ENCODE results near the gene ZNF428. TPM values are rescaled to one million over a fixed set of nuclear protein-coding genes. Genes with fewer than 3 reads are reported as not detected.

Gene ZNF428
- total RNA-seq: 10 to 100 TPM; 42.6 to 49.9 TPM
- 10 to 100 TPM; 27.9 to 95.3 TPM for polyA plus RNA-seq
- long read RNA-seq, donor 1, transcript ZNF428-201 (3 exons, 1,412 nt): major isoform, 73 of 85 reads
- long read RNA-seq, donor 1, partial matches to known transcripts: 11 of 85 reads
- long read RNA-seq, donor 1, other reads (novel, unspliced or antisense): 0 of 85 reads
- long read RNA-seq, donor 2, transcript ZNF428-201 (3 exons, 1,412 nt): major isoform, 54 of 66 reads
- long read RNA-seq, donor 2, partial matches to known transcripts: 10 of 66 reads
- long read RNA-seq, donor 2, other reads (novel, unspliced or antisense): 0 of 66 reads
- long read RNA-seq, donor 3, transcript ZNF428-201 (3 exons, 1,412 nt): major isoform, 45 of 50 reads
- long read RNA-seq, donor 3, partial matches to known transcripts: 5 of 50 reads
- long read RNA-seq, donor 3, other reads (novel, unspliced or antisense): 0 of 50 reads
- long read RNA-seq, donor 4, transcript ZNF428-201 (3 exons, 1,412 nt): major isoform, 48 of 60 reads
- long read RNA-seq, donor 4, partial matches to known transcripts: 12 of 60 reads
- long read RNA-seq, donor 4, other reads (novel, unspliced or antisense): 0 of 60 reads
- long read RNA-seq, donor 5, transcript ZNF428-201 (3 exons, 1,412 nt): major isoform, 104 of 120 reads
- long read RNA-seq, donor 5, partial matches to known transcripts: 13 of 120 reads
- long read RNA-seq, donor 5, other reads (novel, unspliced or antisense): 0 of 120 reads

- peaks cover 0 to 15% (median 2%) of the 10 kb centered on the region in 5 donors for H3K4me1 ChIP-seq (ENCODE audit: control insufficient read depth in 5 of 5, insufficient read depth in 5 of 5, low read length in 5 of 5)
- peak; percentile 94 to 97 (median 96) for DNase-seq
- peak within 1 kb of the TSS; percentile 87 for H3K4me3 ChIP-seq
- TF ChIP-seq CTCF (IDR thresholded peaks at IDR 0.05; ENCODE audit: control extremely low read depth, extremely low read depth): no peak
- WGBS, 2 donors: 0% methylated on average over 67 to 81 of the region's 81 CpGs
- H3K9me3 ChIP-seq (ENCODE audit: control insufficient read depth in 4 of 4, insufficient read depth in 3 of 4, low read length in 3 of 4): peaks cover 0 to 1% (median 0%) of the 10 kb centered on the region in 4 donors
- H3K27ac ChIP-seq (ENCODE audit: low read depth in 1 of 2, low read length in 1 of 2): peak within 1 kb of the TSS; percentile 97 to 99
- H3K36me3 ChIP-seq (ENCODE audit: control insufficient read depth in 4 of 4, insufficient read depth in 4 of 4, low read length in 4 of 4): no peaks in the 10 kb centered on the region
- H3K9ac ChIP-seq (ENCODE audit: insufficient read depth in 1 of 2, low read length in 2 of 2): peak within 1 kb of the TSS; percentile 67 to 82
- peak; percentile 96 for ATAC-seq (ENCODE audit: insufficient read depth, low FRiP score)
- H3K27me3 ChIP-seq (ENCODE audit: control insufficient read depth in 3 of 3, insufficient read depth in 3 of 3, low read length in 2 of 3): no peaks in the 10 kb centered on the region
Observed at GRCh38 chr19:43619262-43620060, at the start of gene ZNF428. Gene ZNF428, minus strand, starts transcription at chr19:43619629. Its CDS starts 5,325 bp downstream, at chr19:43614304.

- 1% methylated on average over 44 of the region's 44 CpGs for WGBS, 2 donors
- Histone ChIP-seq H3K27me3 (ENCODE audit: control insufficient read depth in 3 of 3, insufficient read depth in 3 of 3, low read length in 2 of 3) (no peaks in the 10 kb centered on the region), H3K9me3 (ENCODE audit: control insufficient read depth in 4 of 4, insufficient read depth in 3 of 4, low read length in 3 of 4) (no peaks in the 10 kb centered on the region), H3K4me1 (ENCODE audit: control insufficient read depth in 5 of 5, insufficient read depth in 5 of 5, low read length in 5 of 5) (peaks cover 0 to 24% (median 14%) of the 10 kb centered on the region in 5 donors), H3K36me3 (ENCODE audit: control insufficient read depth in 4 of 4, insufficient read depth in 4 of 4, low read length in 4 of 4) (peaks cover 5 to 15% (median 7%) of the 10 kb centered on the region in 4 donors), H3K9ac (ENCODE audit: insufficient read depth in 1 of 2, low read length in 2 of 2) (peak overlapping the region in 1 of 2 donors; percentile 28), H3K27ac (ENCODE audit: low read depth in 1 of 2, low read length in 1 of 2) (peak overlapping the region; percentile 76 to 97), H3K4me3 (peak overlapping the region; percentile 42)
- peak; percentile 98 to 99 (median 99) for DNase-seq
- no peak for TF ChIP-seq CTCF (IDR thresholded peaks at IDR 0.05; ENCODE audit: control extremely low read depth, extremely low read depth)
- peak; percentile 88 for ATAC-seq (ENCODE audit: insufficient read depth, low FRiP score)
Observed at GRCh38 chr19:43668406-43669109, 49.1 kb upstream of the ZNF428 start.

- DNase-seq (peak in 1 of 3 donors; percentile 49), ATAC-seq (ENCODE audit: insufficient read depth, low FRiP score) (no peak)
- Histone ChIP-seq H3K27me3 (ENCODE audit: control insufficient read depth in 3 of 3, insufficient read depth in 3 of 3, low read length in 2 of 3) (no peaks in the 10 kb centered on the region), H3K36me3 (ENCODE audit: control insufficient read depth in 4 of 4, insufficient read depth in 4 of 4, low read length in 4 of 4) (peaks cover 5 to 15% (median 9%) of the 10 kb centered on the region in 4 donors), H3K27ac (ENCODE audit: low read depth in 1 of 2, low read length in 1 of 2) (no peak overlapping the region), H3K4me1 (ENCODE audit: control insufficient read depth in 5 of 5, insufficient read depth in 5 of 5, low read length in 5 of 5) (peaks cover 0 to 24% (median 17%) of the 10 kb centered on the region in 5 donors), H3K9ac (ENCODE audit: insufficient read depth in 1 of 2, low read length in 2 of 2) (peak overlapping the region; percentile 14 to 41), H3K4me3 (no peak overlapping the region), H3K9me3 (ENCODE audit: control insufficient read depth in 4 of 4, insufficient read depth in 3 of 4, low read length in 3 of 4) (no peaks in the 10 kb centered on the region)
- 12 to 14% methylated on average over 29 of the region's 29 CpGs for WGBS, 2 donors
- no peak for TF ChIP-seq CTCF (IDR thresholded peaks at IDR 0.05; ENCODE audit: control extremely low read depth, extremely low read depth)
Observed at GRCh38 chr19:43667876-43668405, 48.5 kb upstream of the ZNF428 start.

Measured in lung (tissue), 16 donors.